MM.1S (cell line): ENCODE results near the gene FADS1.

ENCODE experiments used
- CTCF ChIP-seq: fragments of 300-600 bp; sonication (generic); IDR thresholded peaks from 2 replicates; pipeline ENCODE4 v1.5.1; 2016; ENCODE audit warnings: antibody characterized with exemption, low read length, mixed read lengths
- EZH2 ChIP-seq: fragments of 300-600 bp; sonication (generic); optimal IDR thresholded peaks from 2 replicates; pipeline ENCODE3; 2017; ENCODE audit warnings: low read depth, mild to moderate bottlenecking, antibody characterized with exemption, low read length, mixed read lengths

- no peak for TF ChIP-seq CTCF
- TF ChIP-seq EZH2 = no peak
Observed at GRCh38 chr11:61811831-61812230, 5.0 kb downstream of the FADS1 start.
